Measurements from ENCODE around the gene MARCHF11. TPM values are rescaled to one million over a fixed set of nuclear protein-coding genes. Genes with fewer than 3 reads are reported as not detected.

MARCHF11 gene
- total and polyA plus RNA-seq, 2 of the 4 experiments (the other 2 are of a cell fraction) = not detected

- H3K27ac ChIP-seq (ENCODE audit: insufficient read depth, low read length) = no peak overlapping the region
- H3K27me3 ChIP-seq (ENCODE audit: control insufficient read depth, insufficient read depth, low read length) = no peaks in the 10 kb centered on the region
- no peak overlapping the region for H2BK15ac ChIP-seq (ENCODE audit: low read depth, low read length)
- no peak overlapping the region for H2BK20ac ChIP-seq (ENCODE audit: low read depth, low read length)
- no peaks in the 10 kb centered on the region for H3K79me1 ChIP-seq (ENCODE audit: low read depth in 1 of 2, low read length in 2 of 2)
- intact Hi-C loops (cut with micrococcal nuclease) = no loop called here
- H3K4ac ChIP-seq (ENCODE audit: low read depth, low read length) = no peak overlapping the region
- H3K36me3 ChIP-seq (ENCODE audit: control insufficient read depth, insufficient read depth, low read length) = no peaks in the 10 kb centered on the region
- no peak overlapping the region for H2AK9ac ChIP-seq (replicated peaks; ENCODE audit: low read depth, low read length, poor library complexity)
- in situ Hi-C loops (cut with MboI; ENCODE audit: low sequenced_read_pairs) = no loop called here
- no peak overlapping the region for H2AFZ ChIP-seq (replicated peaks; ENCODE audit: low read length, poor library complexity)
- no peak overlapping the region for H3K14ac ChIP-seq (replicated peaks; ENCODE audit: low read depth, low read length)
- no peak for DNase-seq
- no peak overlapping the region for H4K5ac ChIP-seq (ENCODE audit: low read depth, low read length)
- no peak overlapping the region for H2BK5ac ChIP-seq (ENCODE audit: low read depth, low read length, poor library complexity, severe bottlenecking)
- no peak overlapping the region for H4K91ac ChIP-seq (ENCODE audit: insufficient read depth, low read depth, low read length)
- no peak overlapping the region for H2AK5ac ChIP-seq (ENCODE audit: low read depth, low read length)
- no TSS peak for BruUV-seq (replicated peaks)
- ChIA-PET CTCF (no interaction called here), POLR2A (ENCODE audit: unreplicated experiment) (no interaction called here)
- H3K4me1 ChIP-seq (ENCODE audit: control insufficient read depth, insufficient read depth, low read length) = no peaks in the 10 kb centered on the region
- no peak overlapping the region for H3K23ac ChIP-seq (ENCODE audit: low read depth, low read length)
- WGBS, 2 experiments (ENCODE audit: extremely low coverage in 2 of 2, insufficient read length in 1 of 2) = 50% methylated on average over 3 of the region's 5 CpGs; no CpG with 5 or more reads in 1 of the 2 experiments
- no peak overlapping the region for H3K18ac ChIP-seq (ENCODE audit: low read depth, low read length)
- no peak overlapping the region for H2BK120ac ChIP-seq (ENCODE audit: low read depth, low read length)
- no peak for ATAC-seq (ENCODE audit: low read depth)
- dilution Hi-C loops (cut with HindIII; ENCODE audit: low sequenced_read_pairs, unreplicated experiment) = no loop called here
- TF ChIP-seq POLR2A (IDR thresholded peaks at IDR 0.05; ENCODE audit: low read depth, low read length) = no peak
- no peak for TF ChIP-seq MXI1 (IDR thresholded peaks at IDR 0.05; ENCODE audit: borderline replicate concordance, low read depth, low read length)
- TF ChIP-seq RCOR1 (IDR thresholded peaks at IDR 0.05; ENCODE audit: insufficient replicate concordance, low read length) = no peak
- no peak for TF ChIP-seq RFX5 (IDR thresholded peaks at IDR 0.05; ENCODE audit: low read depth, low read length)
- TF ChIP-seq NFE2L2 (IDR thresholded peaks at IDR 0.05; ENCODE audit: low read depth, low read length) = no peak
- no peak for TF ChIP-seq FOS (IDR thresholded peaks at IDR 0.05; ENCODE audit: low read depth, low read length)
- H3K9ac ChIP-seq (ENCODE audit: low read depth, low read length) = no peak overlapping the region
- H3K56ac ChIP-seq (ENCODE audit: extremely low read depth, insufficient read depth, low read length) = no peak overlapping the region
- H3K4me2 ChIP-seq (ENCODE audit: low read depth, low read length) = no peak overlapping the region
- H3K9me1 ChIP-seq (ENCODE audit: insufficient read depth, low read length) = no peaks in the 10 kb centered on the region
- H3K9me3 ChIP-seq (ENCODE audit: control insufficient read depth, insufficient read depth, low read length) = no peaks in the 10 kb centered on the region
- no peak overlapping the region for H3K4me3 ChIP-seq (ENCODE audit: insufficient read depth, low read depth, low read length)
- no peak overlapping the region for H4K8ac ChIP-seq (ENCODE audit: low read depth in 2 of 2, low read length in 2 of 2)
- H4K20me1 ChIP-seq (ENCODE audit: insufficient read depth, low read length) = no peaks in the 10 kb centered on the region
These were observed 47.7 kb downstream of the MARCHF11 start for GRCh38 chr5:16131878-16132277.
